H1 (cell line): ENCODE data around the gene GPS2. TPM values are rescaled to one million over a fixed set of nuclear protein-coding genes. Genes with fewer than 3 reads are reported as not detected.

Experiments used
- ASH2L ChIP-seq: fragments of 200-600, 300-600 bp; sonication (generic); IDR thresholded peaks from one replicate; pipeline ENCODE4 v1.7.1; 2017; ENCODE audit warnings: low read length
- BCL11A ChIP-seq, 2 experiments: IDR thresholded peaks; one replicate each; pipeline ENCODE4 v1.6.1; 2011; ENCODE audit warnings: low read depth in 2 of 2, low read length in 2 of 2, mild to moderate bottlenecking in 2 of 2
- BRCA1 ChIP-seq: IDR thresholded peaks from 2 replicates; pipeline ENCODE4 v1.6.1; 2012; ENCODE audit warnings: low read depth, low read length, improper control_type of control experiment
- CBX5 ChIP-seq: fragments of 300-800, 300-1000 bp; sonication (generic); IDR thresholded peaks from 2 replicates; pipeline ENCODE4 v1.7.1; 2016; ENCODE audit warnings: antibody characterized with exemption, low read length, low read depth
- CHD1 ChIP-seq: IDR thresholded peaks from 2 replicates; pipeline ENCODE4 v1.6.1; 2012; ENCODE audit warnings: low read depth, low read length, improper control_type of control experiment
- EGR1 ChIP-seq: IDR thresholded peaks from 2 replicates; pipeline ENCODE4 v1.6.1; 2011; ENCODE audit warnings: low read depth, low read length, borderline replicate concordance
- EP300 ChIP-seq, 2 experiments: IDR thresholded peaks; 1 replicate in 1 of 2; 2 replicates in 1 of 2; pipeline ENCODE4 v1.6.1; 2011 to 2012; ENCODE audit warnings: low read depth in 2 of 2, low read length in 2 of 2, mild to moderate bottlenecking in 2 of 2, borderline replicate concordance in 1 of 2, inconsistent platforms in 1 of 2, moderate library complexity in 1 of 2
- FOSL1 ChIP-seq: IDR thresholded peaks from 2 replicates; pipeline ENCODE4 v1.6.1; 2011; ENCODE audit warnings: mild to moderate bottlenecking, low read depth, low read length, moderate library complexity; ENCODE audit not compliant: insufficient read depth
- GABPA ChIP-seq: IDR thresholded peaks from 2 replicates; pipeline ENCODE4 v1.6.1; 2011; ENCODE audit warnings: mild to moderate bottlenecking, low read length, moderate library complexity, borderline replicate concordance; ENCODE audit not compliant: insufficient read depth
- GTF2F1 ChIP-seq: IDR thresholded peaks from 2 replicates; pipeline ENCODE4 v1.6.1; 2012; ENCODE audit warnings: low read depth, low read length, improper control_type of control experiment, borderline replicate concordance
- HDAC2 ChIP-seq, 2 experiments: fragments of 300-600 bp in 1 of 2; sonication (generic) in 1 of 2; IDR thresholded peaks; 2 replicates each; pipeline ENCODE4 v1.6.1; 2011 to 2012; ENCODE audit warnings: low read depth in 2 of 2, low read length in 2 of 2, mild to moderate bottlenecking in 2 of 2, moderate library complexity in 2 of 2, borderline replicate concordance in 1 of 2, inconsistent platforms in 1 of 2
- HDAC6 ChIP-seq: IDR thresholded peaks from one replicate; pipeline ENCODE4 v1.7.1; 2012; ENCODE audit warnings: low read depth, mild to moderate bottlenecking, inconsistent platforms, low read length, moderate library complexity
- NRF1 ChIP-seq: IDR thresholded peaks from 2 replicates; pipeline ENCODE4 v1.6.1; 2011; ENCODE audit warnings: mild to moderate bottlenecking, low read depth, low read length, improper control_type of control experiment
- POLR2AphosphoS5 ChIP-seq: IDR thresholded peaks from 2 replicates; pipeline ENCODE4 v1.6.1; 2011; ENCODE audit warnings: low read depth, low read length
- RBBP5 ChIP-seq: IDR thresholded peaks from 2 replicates; pipeline ENCODE4 v1.7.1; 2012; ENCODE audit warnings: low read depth, mild to moderate bottlenecking, inconsistent platforms, low read length, moderate library complexity, borderline replicate concordance
- RFX5 ChIP-seq: IDR thresholded peaks from 2 replicates; pipeline ENCODE4 v1.6.1; 2011; ENCODE audit warnings: low read depth, low read length, improper control_type of control experiment, borderline replicate concordance
- RNF2 ChIP-seq: fragments of 200-900, 300-1000 bp; sonication (generic); IDR thresholded peaks from 2 replicates; pipeline ENCODE4 v1.7.1; 2016; ENCODE audit warnings: borderline replicate concordance, low read depth, mild to moderate bottlenecking, antibody characterized with exemption, low read length; ENCODE audit not compliant: poor library complexity, severe bottlenecking; ENCODE audit errors: missing control alignments
- SIX5 ChIP-seq: IDR thresholded peaks from 2 replicates; pipeline ENCODE4 v1.6.1; 2011; ENCODE audit warnings: mild to moderate bottlenecking, low read depth, low read length
- SP4 ChIP-seq: IDR thresholded peaks from 2 replicates; pipeline ENCODE4 v1.6.1; 2012; ENCODE audit warnings: low read length, inconsistent platforms
- TBP ChIP-seq: IDR thresholded peaks from 2 replicates; pipeline ENCODE4 v1.6.1; 2011; ENCODE audit warnings: low read depth, low read length, improper control_type of control experiment
- USF2 ChIP-seq: IDR thresholded peaks from 2 replicates; pipeline ENCODE4 v1.6.1; 2011; ENCODE audit warnings: low read length, improper control_type of control experiment
- YY1 ChIP-seq: IDR thresholded peaks from 2 replicates; pipeline ENCODE4 v1.6.1; 2011; ENCODE audit warnings: low read depth, mild to moderate bottlenecking, low read length
- ZNF274 ChIP-seq: IDR thresholded peaks from 2 replicates; pipeline ENCODE4 v1.7.0; 2012; ENCODE audit warnings: low read length, borderline replicate concordance; ENCODE audit errors: extremely low read depth
- polyA plus RNA-seq, 7 experiments: library from polyadenylated mRNA; depleted of rRNA in 3 of 7; stranded (reverse) in 5 of 7; unstranded in 2 of 7; fragments of >200 nt in 5 of 7; fragments of 200-250 nt in 2 of 7; gene quantifications; 1 replicate in 5 of 7; 2 replicates in 1 of 7; 4 replicates in 1 of 7; pipeline versions ENCODE4 v1.2.1 to v1.2.3, GENCODE V29; 2011 to 2013; ENCODE audit warnings: missing spikeins in 2 of 7, mixed read lengths in 2 of 7
- total RNA-seq: library from RNA; stranded (reverse); fragmentation: NEBNext Ultra II Directional; extraction: Animal tissue kit (Norgen Biotek cat#: 25700); gene quantifications from 2 replicates; pipeline ENCODE4 v1.2.1, GENCODE V29; 2021

The GPS2 gene
- total and polyA plus RNA-seq, 2 of the 8 experiments (the other 6 are each of a cell fraction or from before 2014, with no cell fraction given): 67.0 to 152 TPM

DNA sequence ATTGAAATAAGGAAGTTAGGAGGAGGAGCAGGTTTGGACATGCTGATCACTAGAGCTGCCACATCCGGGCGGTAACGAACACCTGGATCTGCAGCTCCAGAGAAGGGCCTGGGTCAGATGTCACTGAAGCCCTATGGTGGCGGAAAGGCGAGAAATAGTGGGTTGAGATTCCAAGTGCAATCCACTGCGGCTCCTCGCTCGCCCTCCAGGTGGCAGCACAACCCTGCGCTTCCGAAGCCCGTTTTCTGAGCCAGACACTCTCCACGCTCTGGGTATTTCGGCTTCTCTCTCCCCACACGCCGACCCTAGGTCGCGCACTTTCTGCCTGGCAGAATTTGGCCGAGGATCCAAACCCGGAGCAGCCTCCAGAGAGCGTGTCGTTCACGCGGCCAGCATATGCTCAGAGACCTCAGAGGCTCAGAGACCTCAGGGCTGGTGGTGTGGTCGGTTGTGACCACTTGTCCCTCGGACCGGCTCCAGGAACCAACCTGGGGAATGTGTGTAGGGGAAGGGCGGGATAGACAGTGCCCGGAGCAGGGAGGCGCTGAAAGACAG lies 34.6 kb downstream of the GPS2 start (continued):
- TF ChIP-seq SIX5 (no peak), RFX5 (no peak), ASH2L (peak; percentile 60), POLR2AphosphoS5 (peak; percentile 45), ZNF274 (no peak), EP300 (IDR thresholded peaks at IDR 0.05; ENCODE audit: borderline replicate concordance in 1 of 2, low read depth in 2 of 2, low read length in 2 of 2) (peak in 1 of 2 experiments; percentile 10; a peak in 1 of 3 replicates), HDAC6 (no peak), TBP (no peak; the same call in none of the 2 replicates), USF2 (no peak), CHD1 (no peak), BCL11A (IDR thresholded peaks at IDR 0.05; ENCODE audit: low read depth in 2 of 2, low read length in 2 of 2) (no peak), CBX5 (no peak), BRCA1 (no peak), HDAC2 (IDR thresholded peaks at IDR 0.05; ENCODE audit: borderline replicate concordance in 1 of 2, low read depth in 2 of 2, low read length in 2 of 2) (peak; percentile 42 to 96; a peak in 2 of 4 replicates), GTF2F1 (no peak), FOSL1 (no peak), RNF2 (no peak), NRF1 (no peak), YY1 (peak; percentile 71; the same call in 1 of the 2 replicates), GABPA (no peak), RBBP5 (no peak), SP4 (peak; percentile 83), EGR1 (no peak)
